Tibial nerve (tissue), 4 donors: ENCODE results near the gene NUP62. TPM values are rescaled to one million over a fixed set of nuclear protein-coding genes. Genes with fewer than 3 reads are reported as not detected.

Experiments used
- DNase-seq, 2 donors: peaks; one replicate each; pipeline ENCODE4 v3.0.0-alpha.2; 2019; ENCODE audit warnings: low spot score in 2 of 2
- H3K27ac ChIP-seq, 4 donors: fragments of 200-600 bp; sonication (generic) in 3 of 4; one replicate each; pipeline ENCODE4 v1.5.1; 2017 to 2019; ENCODE audit warnings: mild to moderate bottlenecking in 1 of 4
- H3K27me3 ChIP-seq, 2 donors: fragments of 200-600 bp; sonication (generic) in 1 of 2; one replicate each; pipeline versions ENCODE4 v1.5.1 to v1.6.0; 2017 to 2019
- H3K36me3 ChIP-seq, 3 donors: fragments of 200-600 bp; sonication (generic); one replicate each; pipeline ENCODE4 v1.5.1; 2018 to 2019
- H3K4me1 ChIP-seq, 4 donors: fragments of 200-600 bp; sonication (generic) in 3 of 4; one replicate each; pipeline ENCODE4 v1.5.1; 2017 to 2019
- H3K4me3 ChIP-seq, 4 donors: fragments of 200-600 bp; sonication (generic) in 3 of 4; one replicate each; pipeline ENCODE4 v1.5.1; 2017 to 2019; ENCODE audit warnings: mild to moderate bottlenecking in 1 of 4, moderate library complexity in 1 of 4
- H3K9me3 ChIP-seq, 4 donors: fragments of 200-600 bp; sonication (generic) in 3 of 4; one replicate each; pipeline ENCODE4 v1.5.1; 2017 to 2019
- EP300 ChIP-seq, 2 donors: sonication (generic); formaldehyde crosslinking; IDR thresholded peaks; one replicate each; pipeline ENCODE4 v1.6.1; 2017; ENCODE audit warnings: antibody characterized with exemption in 2 of 2, mild to moderate bottlenecking in 1 of 2
- POLR2A ChIP-seq, 2 donors: fragments of 450-650 bp; IDR thresholded peaks; one replicate each; pipeline ENCODE4 v1.6.1; 2017; ENCODE audit warnings: antibody characterized with exemption in 2 of 2, mild to moderate bottlenecking in 2 of 2, moderate library complexity in 2 of 2
- WGBS, 2 donors: methylation state at CpG; one replicate each; pipeline ENCODE4 v1.1.5; 2018; 5-methylcytosine and 5-hydroxymethylcytosine counted together
- total RNA-seq, 4 donors: library from RNA; depleted of rRNA; stranded (reverse); fragments of >200 nt; gene quantifications; one replicate each; pipeline ENCODE4 v1.1.0, GENCODE V29; 2016
- TF ChIP-seq, protein P1 (sequence below), 5 experiments: fragments of 200-600 bp in 3 of 5; fragments of 450-650 bp in 2 of 5; sonication (generic) in 3 of 5; IDR thresholded peaks; one replicate each; pipeline ENCODE4 v1.5.1; 2016 to 2019; ENCODE audit warnings: antibody characterized with exemption in 5 of 5, mild to moderate bottlenecking in 3 of 5, moderate library complexity in 2 of 5

NUP62 gene
- total RNA-seq, 4 donors from 2014 or later: 32.8 to 43.5 (median 38.7) TPM

DNA sequence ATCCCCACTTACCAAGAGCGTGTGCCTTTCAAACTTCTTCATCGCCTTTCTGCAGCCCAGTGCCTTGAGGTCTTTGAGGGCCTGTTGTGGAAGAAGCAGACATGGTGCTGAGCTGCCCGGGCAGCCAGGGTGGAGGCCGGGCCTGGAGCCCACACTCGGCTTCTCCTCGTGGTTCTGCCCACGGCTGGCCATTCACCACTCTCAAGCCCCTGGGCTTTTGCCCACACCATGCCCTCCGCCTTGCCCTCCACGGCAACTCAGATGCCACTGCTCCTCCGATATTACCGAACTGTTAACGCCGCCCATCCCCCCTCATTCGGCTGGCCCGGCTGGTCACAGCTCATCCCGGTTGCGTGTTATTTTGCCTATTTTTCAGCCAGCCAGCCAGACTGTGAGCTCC, 37.9 kb downstream of the NUP62 start:
- no peak for TF ChIP-seq POLR2A (IDR thresholded peaks at IDR 0.05)
- no peak for TF ChIP-seq EP300 (IDR thresholded peaks at IDR 0.05)
- TF ChIP-seq, protein P1, sequence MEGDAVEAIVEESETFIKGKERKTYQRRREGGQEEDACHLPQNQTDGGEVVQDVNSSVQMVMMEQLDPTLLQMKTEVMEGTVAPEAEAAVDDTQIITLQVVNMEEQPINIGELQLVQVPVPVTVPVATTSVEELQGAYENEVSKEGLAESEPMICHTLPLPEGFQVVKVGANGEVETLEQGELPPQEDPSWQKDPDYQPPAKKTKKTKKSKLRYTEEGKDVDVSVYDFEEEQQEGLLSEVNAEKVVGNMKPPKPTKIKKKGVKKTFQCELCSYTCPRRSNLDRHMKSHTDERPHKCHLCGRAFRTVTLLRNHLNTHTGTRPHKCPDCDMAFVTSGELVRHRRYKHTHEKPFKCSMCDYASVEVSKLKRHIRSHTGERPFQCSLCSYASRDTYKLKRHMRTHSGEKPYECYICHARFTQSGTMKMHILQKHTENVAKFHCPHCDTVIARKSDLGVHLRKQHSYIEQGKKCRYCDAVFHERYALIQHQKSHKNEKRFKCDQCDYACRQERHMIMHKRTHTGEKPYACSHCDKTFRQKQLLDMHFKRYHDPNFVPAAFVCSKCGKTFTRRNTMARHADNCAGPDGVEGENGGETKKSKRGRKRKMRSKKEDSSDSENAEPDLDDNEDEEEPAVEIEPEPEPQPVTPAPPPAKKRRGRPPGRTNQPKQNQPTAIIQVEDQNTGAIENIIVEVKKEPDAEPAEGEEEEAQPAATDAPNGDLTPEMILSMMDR (IDR thresholded peaks at IDR 0.05): no peak
- Histone ChIP-seq H3K27ac (no peak overlapping the region), H3K4me1 (peaks cover 0 to 18% (median 7%) of the 10 kb centered on the region in 4 donors), H3K4me3 (no peak overlapping the region), H3K27me3 (no peaks in the 10 kb centered on the region), H3K9me3 (no peaks in the 10 kb centered on the region), H3K36me3 (peaks cover 0 to 31% (median 0%) of the 10 kb centered on the region in 3 donors)
- no peak for DNase-seq
- 69 to 74% methylated on average over 17 of the region's 17 CpGs for WGBS, 2 donors

DNA sequence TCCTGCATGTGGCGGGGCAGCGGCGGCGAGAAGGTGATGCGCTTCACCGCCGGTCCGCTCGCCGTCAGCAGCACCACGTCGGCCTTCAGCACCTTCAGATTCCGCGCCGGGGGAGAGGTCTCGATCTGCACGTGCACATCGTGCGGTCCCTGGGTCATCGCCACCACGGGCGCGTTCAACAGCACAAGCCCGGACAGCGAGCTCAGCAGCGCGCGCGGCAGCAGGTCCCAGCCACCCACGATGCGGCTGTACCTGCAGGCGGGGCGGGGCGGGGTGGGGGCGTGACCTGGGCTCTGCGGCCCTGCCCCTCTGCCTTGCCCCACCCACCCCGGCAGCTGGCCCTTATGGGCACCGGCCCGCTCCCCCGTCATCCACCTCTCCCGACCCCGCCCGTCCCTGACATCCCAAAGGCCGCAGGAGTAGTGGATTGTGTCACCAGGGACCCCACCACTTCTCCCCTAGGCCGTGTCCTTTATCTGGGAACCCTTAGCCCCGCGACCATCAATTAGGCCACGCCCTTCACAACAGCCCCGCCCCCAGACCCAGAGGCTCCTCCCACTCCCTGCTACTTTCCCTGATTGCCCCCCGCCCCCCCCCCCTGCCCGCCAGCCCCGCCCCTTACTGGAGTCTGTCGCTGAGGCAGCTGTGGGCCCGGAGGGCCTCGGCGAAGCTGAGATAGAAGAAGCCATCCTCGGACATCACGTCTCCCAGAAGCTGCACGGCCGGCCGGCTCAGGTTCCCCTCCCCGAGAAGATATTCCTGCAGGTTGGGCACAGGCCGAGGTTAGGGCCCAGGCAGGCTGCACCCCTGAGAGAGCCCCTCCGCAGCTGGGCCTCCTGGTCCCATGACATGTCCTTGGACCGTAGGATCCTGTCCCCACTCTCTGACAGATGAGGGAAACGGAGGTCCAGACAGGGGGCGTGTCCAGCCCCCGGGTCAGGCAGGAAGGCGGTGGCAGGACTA, 38.7 kb downstream of the NUP62 start:
- WGBS, 2 donors: 15 to 16% methylated on average over 20 to 27 of the region's 69 CpGs
- Histone ChIP-seq H3K36me3 (peaks cover 0 to 38% (median 0%) of the 10 kb centered on the region in 3 donors), H3K4me3 (peak overlapping the region in 3 of 4 donors; percentile 16 to 41 (median 32)), H3K4me1 (peaks cover 0 to 18% (median 7%) of the 10 kb centered on the region in 4 donors), H3K9me3 (no peaks in the 10 kb centered on the region), H3K27me3 (no peaks in the 10 kb centered on the region), H3K27ac (no peak overlapping the region)
- no peak for DNase-seq
- TF ChIP-seq, protein P1 (IDR thresholded peaks at IDR 0.05): peak in 3 of 5 experiments; percentile 1 to 38 (median 9)
- no peak for TF ChIP-seq EP300 (IDR thresholded peaks at IDR 0.05)

DNA sequence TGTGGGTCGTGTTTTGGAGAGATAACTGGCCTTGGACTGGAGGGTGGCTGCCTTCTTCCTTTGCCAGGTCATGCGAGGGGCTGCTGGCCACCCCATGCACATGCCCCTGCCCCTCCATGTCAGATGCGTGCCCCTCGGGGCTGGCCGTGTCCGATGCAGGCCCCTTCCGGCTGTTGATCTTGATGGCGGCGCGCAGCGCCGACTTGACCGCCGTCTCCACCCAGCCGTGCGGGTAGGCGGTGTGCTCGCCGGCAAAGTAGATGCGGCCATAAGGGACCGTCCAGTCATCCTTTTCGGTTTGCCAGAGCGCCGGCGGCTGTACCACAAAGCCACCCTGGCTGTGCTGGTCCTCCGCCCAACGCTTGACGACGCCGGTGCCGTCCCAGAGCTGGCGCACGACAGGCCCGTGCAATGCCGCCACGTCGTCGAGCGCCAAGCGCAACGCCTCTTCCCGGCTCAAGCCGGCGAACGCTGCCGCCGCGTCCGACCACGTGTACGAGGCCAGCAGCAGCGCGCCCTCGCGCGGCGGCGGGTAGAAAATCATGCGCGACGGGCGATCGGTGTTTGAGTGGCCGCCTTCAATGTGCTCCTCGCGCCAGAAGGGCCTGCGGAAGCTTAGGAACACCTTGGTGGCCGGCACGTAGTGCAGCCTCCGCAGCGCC, 39.5 kb downstream of the NUP62 start:
- H3K36me3 ChIP-seq: peaks cover 0 to 47% (median 2%) of the 10 kb centered on the region in 3 donors
- no peaks in the 10 kb centered on the region for H3K9me3 ChIP-seq
- no peaks in the 10 kb centered on the region for H3K27me3 ChIP-seq
- TF ChIP-seq POLR2A (IDR thresholded peaks at IDR 0.05) (no peak), EP300 (IDR thresholded peaks at IDR 0.05) (peak in 1 of 2 donors; percentile 50)
- TF ChIP-seq, protein P1 (IDR thresholded peaks at IDR 0.05): peak; percentile 66 to 89 (median 82)
- H3K27ac ChIP-seq: no peak overlapping the region
- peaks cover 0 to 18% (median 7%) of the 10 kb centered on the region in 4 donors for H3K4me1 ChIP-seq
- peak overlapping the region in 3 of 4 donors; percentile 16 to 41 (median 32) for H3K4me3 ChIP-seq
- WGBS, 2 donors: 34 to 65% methylated on average over 28 to 63 of the region's 71 CpGs
- peak; percentile 54 to 74 for DNase-seq

DNA sequence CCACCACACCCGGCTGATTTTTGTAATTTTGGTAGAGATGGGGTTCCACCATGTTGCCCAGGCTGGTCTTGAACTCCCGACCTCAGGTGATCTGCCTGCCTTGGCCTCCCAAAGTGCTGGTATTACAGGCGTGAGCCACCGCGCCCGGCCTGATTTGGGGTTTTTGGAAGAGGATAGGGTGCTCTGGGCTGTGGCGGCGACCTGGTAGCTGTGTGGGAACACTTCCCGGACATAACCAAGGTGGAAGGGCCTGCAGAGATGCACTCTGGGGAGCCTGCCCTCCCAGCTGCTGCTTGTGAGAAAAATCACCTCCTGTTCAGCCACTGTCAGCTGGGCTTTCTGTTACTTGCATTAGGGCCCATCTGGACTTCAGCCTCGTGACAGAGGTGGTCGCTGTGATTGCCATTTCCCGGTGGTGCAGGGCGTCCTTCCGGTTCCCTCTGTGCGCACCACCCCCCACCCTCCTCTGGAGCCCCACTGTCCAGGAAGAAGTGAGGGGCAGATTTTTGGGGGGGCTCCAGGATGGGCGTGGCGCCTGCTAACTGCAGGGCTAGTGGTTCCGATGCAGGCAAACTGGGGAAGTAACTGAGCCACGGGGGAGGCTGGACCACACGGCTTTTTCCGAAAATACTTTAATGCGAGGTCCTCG, 40.1 kb downstream of the NUP62 start:
- no peak for DNase-seq
- TF ChIP-seq, protein P1 (IDR thresholded peaks at IDR 0.05): no peak
- TF ChIP-seq POLR2A (IDR thresholded peaks at IDR 0.05) (no peak), EP300 (IDR thresholded peaks at IDR 0.05) (no peak)
- no peaks in the 10 kb centered on the region for H3K9me3 ChIP-seq
- H3K4me3 ChIP-seq: no peak overlapping the region
- H3K27ac ChIP-seq: no peak overlapping the region
- 94 to 96% methylated on average over 15 to 20 of the region's 23 CpGs for WGBS, 2 donors
- H3K4me1 ChIP-seq: peaks cover 0 to 18% (median 7%) of the 10 kb centered on the region in 4 donors
- no peaks in the 10 kb centered on the region for H3K27me3 ChIP-seq
- H3K36me3 ChIP-seq: peaks cover 3 to 53% (median 9%) of the 10 kb centered on the region in 3 donors
